A549 (cell line): ENCODE data around the gene TMEM163. TPM values are rescaled to one million over a fixed set of nuclear protein-coding genes. Genes with fewer than 3 reads are reported as not detected.

Source experiments
- ATAC-seq, 2 experiments: fragments of 200-7000 bp in 1 of 2; fragments of >200 bp in 1 of 2; cut with Nextera tagmentation in 1 of 2; cut with Tn5 transposase in 1 of 2; 3 replicates each; pipeline versions ENCODE4 v1.8.0 to v1.9.1; 2018 to 2020; ENCODE audit warnings: mild to moderate bottlenecking in 1 of 2, moderate library complexity in 1 of 2
- CTCF ChIA-PET: fragments of 300-600 bp; sonication (Branson Sonifier 250); formaldehyde crosslinking; extraction: SDS; loops from one replicate; lab custom pipeline; 2021; ENCODE audit warnings: antibody characterized with exemption, inconsistent platforms; lab: Yijun Ruan, JAX
- POLR2A ChIA-PET: fragments of 350-600 bp; formaldehyde crosslinking; extraction: SDS; loops from one replicate; lab custom pipeline; 2021; ENCODE audit warnings: antibody characterized with exemption, inconsistent platforms; lab: Yijun Ruan, JAX
- DNase-seq, 2 experiments: peaks; one replicate each; pipeline versions ENCODE4 v3.0.0 to v3.0.0-alpha.2; 2011 to 2016; ENCODE audit warnings: low read depth in 1 of 2, low spot score in 1 of 2
- FAIRE-seq: peaks from 2 replicates; lab custom pipeline; 2011; peaks lifted over from hg19 to GRCh38; lab: Jason Lieb, UNC
- H3K27ac ChIP-seq, 2 experiments: fragments of >200 bp; sonication (Bioruptor Twin); formaldehyde crosslinking; 3 replicates each; pipeline ENCODE4 v1.5.1; 2016 to 2017
- H3K4me1 ChIP-seq: fragments of >200 bp; sonication (Bioruptor Twin); formaldehyde crosslinking; 3 replicates; pipeline ENCODE4 v1.6.1; 2016
- H3K4me2 ChIP-seq: fragments of >200 bp; sonication (Bioruptor Twin); formaldehyde crosslinking; 3 replicates; pipeline ENCODE4 v1.6.1; 2016
- H3K4me3 ChIP-seq: fragments of >200 bp; sonication (Bioruptor Twin); formaldehyde crosslinking; 3 replicates; pipeline ENCODE4 v1.5.1; 2016
- H3K9me3 ChIP-seq: fragments of >200 bp; sonication (Bioruptor Twin); formaldehyde crosslinking; 3 replicates; pipeline ENCODE4 v1.6.1; 2016
- CBX8 ChIP-seq: fragments of 200-600 bp; sonication (generic); IDR thresholded peaks from 2 replicates; pipeline ENCODE4 v1.6.1; 2016
- CEBPB ChIP-seq, 2 experiments: fragments of >200 bp in 1 of 2; sonication (Bioruptor Twin) in 1 of 2; formaldehyde crosslinking in 1 of 2; IDR thresholded peaks; 2 replicates each; pipeline ENCODE4 v1.6.1; 2012 to 2016
- CHD4 ChIP-seq: fragments of 200-600 bp; sonication (generic); IDR thresholded peaks from 2 replicates; pipeline ENCODE4 v1.6.1; 2016; ENCODE audit warnings: antibody characterized with exemption, mild to moderate bottlenecking, borderline replicate concordance
- CTCF ChIP-seq: fragments of >200 bp; sonication (Bioruptor Twin); formaldehyde crosslinking; IDR thresholded peaks from 3 replicates; pipeline ENCODE4 v1.5.1; 2016
- EHMT2 ChIP-seq: fragments of 200-600 bp; sonication (generic); IDR thresholded peaks from 2 replicates; pipeline ENCODE4 v1.6.1; 2016; ENCODE audit warnings: antibody characterized with exemption, low read depth, mild to moderate bottlenecking, moderate library complexity
- ESRRA ChIP-seq: fragments of 150-350 bp; IDR thresholded peaks from 2 replicates; pipeline ENCODE4 v1.6.1; 2014; ENCODE audit warnings: mild to moderate bottlenecking, low read length, borderline replicate concordance
- FOSL2 ChIP-seq, 2 experiments: fragments of 450-650 bp in 1 of 2; fragments of >200 bp in 1 of 2; sonication (Bioruptor Twin) in 1 of 2; formaldehyde crosslinking; IDR thresholded peaks; 2 replicates each; pipeline versions ENCODE4 v1.5.0 to v1.6.1; 2016 to 2020; ENCODE audit warnings: mild to moderate bottlenecking in 1 of 2, moderate library complexity in 1 of 2
- FOXS1 ChIP-seq: fragments of 250-450 bp; sonication (Bioruptor Pico); IDR thresholded peaks from 2 replicates; pipeline ENCODE4 v1.5.0; 2020; ENCODE audit warnings: mild to moderate bottlenecking, moderate library complexity
- HDAC2 ChIP-seq: fragments of 200-600 bp; sonication (generic); IDR thresholded peaks from 2 replicates; pipeline ENCODE4 v1.6.1; 2016
- HES2 ChIP-seq: fragments of >200 bp; sonication (Bioruptor Twin); formaldehyde crosslinking; IDR thresholded peaks from 2 replicates; pipeline ENCODE4 v1.6.1; 2016
- HOXA7 ChIP-seq: fragments of 250-450 bp; sonication (Bioruptor Pico); IDR thresholded peaks from 2 replicates; pipeline ENCODE4 v1.5.0; 2020; ENCODE audit warnings: mild to moderate bottlenecking, moderate library complexity
- HOXB5 ChIP-seq: fragments of 250-450 bp; sonication (Bioruptor Pico); IDR thresholded peaks from 2 replicates; pipeline ENCODE4 v1.5.0; 2020; ENCODE audit warnings: mild to moderate bottlenecking, moderate library complexity
- JUN ChIP-seq, 2 experiments: fragments of >200 bp; sonication (Bioruptor Twin); formaldehyde crosslinking; IDR thresholded peaks; 2 replicates in 1 of 2; 3 replicates in 1 of 2; pipeline ENCODE4 v1.6.1; 2016 to 2017
- KDM1A ChIP-seq: fragments of 200-600 bp; sonication (generic); IDR thresholded peaks from 2 replicates; pipeline ENCODE4 v1.6.1; 2016; ENCODE audit warnings: low read depth, mild to moderate bottlenecking
- KDM5A ChIP-seq: fragments of 200-600 bp; sonication (generic); IDR thresholded peaks from 2 replicates; pipeline ENCODE4 v1.6.1; 2016; ENCODE audit warnings: antibody characterized with exemption, mild to moderate bottlenecking
- MAFK ChIP-seq: fragments of 450-650 bp; IDR thresholded peaks from 2 replicates; pipeline ENCODE4 v1.6.1; 2014; ENCODE audit not compliant: partially characterized antibody
- MAX ChIP-seq: IDR thresholded peaks from 2 replicates; pipeline ENCODE4 v1.6.1; 2012
- MAZ ChIP-seq: fragments of 150-350 bp; IDR thresholded peaks from 2 replicates; pipeline ENCODE4 v1.6.1; 2014; ENCODE audit warnings: antibody characterized with exemption, low read depth, low read length, borderline replicate concordance
- NFE2L2 ChIP-seq: fragments of 150-350 bp; conservative IDR thresholded peaks from 2 replicates; pipeline ENCODE4 v1.6.1; 2014; ENCODE audit warnings: low read length
- NR3C1 ChIP-seq: fragments of >200 bp; sonication (Bioruptor Twin); formaldehyde crosslinking; IDR thresholded peaks from 3 replicates; pipeline ENCODE4 v1.6.1; 2017
- PBX3 ChIP-seq: IDR thresholded peaks from 2 replicates; pipeline ENCODE4 v1.6.1; 2012
- POLR2A ChIP-seq: IDR thresholded peaks from 2 replicates; pipeline ENCODE4 v1.6.1; 2012; ENCODE audit warnings: mild to moderate bottlenecking, low read length
- RAD21 ChIP-seq, 2 experiments: fragments of >200 bp in 1 of 2; sonication (Bioruptor Twin) in 1 of 2; formaldehyde crosslinking in 1 of 2; IDR thresholded peaks in 1 of 2; conservative IDR thresholded peaks in 1 of 2; 2 replicates in 1 of 2; 3 replicates in 1 of 2; pipeline ENCODE4 v1.6.1; 2012 to 2018; ENCODE audit warnings: inconsistent platforms in 1 of 2
- RFX5 ChIP-seq: fragments of 450-650 bp; IDR thresholded peaks from 2 replicates; pipeline ENCODE4 v1.7.1; 2014; ENCODE audit warnings: antibody characterized with exemption, mild to moderate bottlenecking, moderate library complexity
- SMC3 ChIP-seq: fragments of >200 bp; sonication (Bioruptor Twin); formaldehyde crosslinking; IDR thresholded peaks from 3 replicates; pipeline ENCODE4 v1.6.1; 2018; ENCODE audit warnings: inconsistent platforms
- TFCP2L1 ChIP-seq: fragments of 250-450 bp; sonication (Bioruptor Pico); IDR thresholded peaks from 2 replicates; pipeline ENCODE4 v1.5.0; 2021; ENCODE audit warnings: mild to moderate bottlenecking
- ZSCAN20 ChIP-seq: fragments of 250-450 bp; sonication (Bioruptor Pico); IDR thresholded peaks from 2 replicates; pipeline ENCODE4 v1.8.0; 2022; ENCODE audit warnings: mild to moderate bottlenecking, moderate library complexity
- WGBS: methylation state at CpG from one replicate; pipeline ENCODE4 v1.1.6; 2017; ENCODE audit errors: missing lambda C conversion rate; 5-methylcytosine and 5-hydroxymethylcytosine counted together
- polyA plus RNA-seq, 4 experiments: library from polyadenylated mRNA; depleted of rRNA in 3 of 4; stranded (reverse); fragments of >200 nt; fragmentation: RNase III in 1 of 4; extraction: RNeasy Plus Mini Kit Qiagen cat#74134 plus additional on column Dnase treatment in 1 of 4; gene quantifications; 2 replicates in 3 of 4; 3 replicates in 1 of 4; pipeline ENCODE4 v1.2.3, GENCODE V29; 2011 to 2017
- TF ChIP-seq, protein P1 (sequence below): fragments of 200-600 bp; sonication (generic); IDR thresholded peaks from 2 replicates; pipeline ENCODE4 v1.6.1; 2016; ENCODE audit warnings: antibody characterized with exemption, mild to moderate bottlenecking, moderate library complexity

The TMEM163 gene
- polyA plus RNA-seq, 2 of the 4 experiments (the other 2 are of a cell fraction): not detected

DNA sequence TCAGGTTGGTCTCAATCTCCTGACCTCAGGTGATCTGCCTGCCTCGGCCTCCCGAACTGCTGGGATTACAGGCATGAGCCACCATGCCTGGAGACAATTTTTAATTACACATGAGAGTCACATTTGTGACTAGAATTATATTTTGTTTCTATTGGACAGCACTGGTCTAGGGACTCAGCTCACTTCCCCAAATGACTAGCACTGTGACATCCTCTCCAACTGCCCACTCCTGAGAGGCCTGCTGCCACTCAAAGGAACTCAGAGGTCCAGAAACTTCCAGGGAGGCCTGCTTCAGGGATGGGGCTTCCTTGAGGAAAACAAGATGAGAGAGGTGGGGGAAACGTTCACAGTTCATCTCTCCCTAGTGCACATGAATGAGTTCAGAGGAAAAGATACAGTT is 29.5 kb downstream of the TMEM163 start:
- Histone ChIP-seq H3K4me3 (no peak overlapping the region), H3K4me1 (no peaks in the 10 kb centered on the region), H3K27ac (no peak overlapping the region), H3K4me2 (no peak overlapping the region), H3K9me3 (no peaks in the 10 kb centered on the region)
- CTCF ChIA-PET: no interaction called here
- FAIRE-seq (no peak), ATAC-seq (no peak), DNase-seq (no peak)
- POLR2A ChIA-PET: no interaction called here
- WGBS: 14% methylated on average over 3 of the region's 3 CpGs
- TF ChIP-seq CTCF (no peak), TFCP2L1 (CRISPR knock-in tag) (no peak), RFX5 (no peak), CBX8 (no peak), MAFK (no peak), JUN (IDR thresholded peaks at IDR 0.05) (no peak), ZSCAN20 (CRISPR knock-in tag) (no peak), HOXA7 (CRISPR knock-in tag) (no peak), MAZ (no peak), NFE2L2 (no peak), CEBPB (IDR thresholded peaks at IDR 0.05) (no peak), PBX3 (no peak), KDM5A (no peak), POLR2A (no peak), HOXB5 (CRISPR knock-in tag) (no peak), FOXS1 (CRISPR knock-in tag) (no peak)
- TF ChIP-seq, protein P1, sequence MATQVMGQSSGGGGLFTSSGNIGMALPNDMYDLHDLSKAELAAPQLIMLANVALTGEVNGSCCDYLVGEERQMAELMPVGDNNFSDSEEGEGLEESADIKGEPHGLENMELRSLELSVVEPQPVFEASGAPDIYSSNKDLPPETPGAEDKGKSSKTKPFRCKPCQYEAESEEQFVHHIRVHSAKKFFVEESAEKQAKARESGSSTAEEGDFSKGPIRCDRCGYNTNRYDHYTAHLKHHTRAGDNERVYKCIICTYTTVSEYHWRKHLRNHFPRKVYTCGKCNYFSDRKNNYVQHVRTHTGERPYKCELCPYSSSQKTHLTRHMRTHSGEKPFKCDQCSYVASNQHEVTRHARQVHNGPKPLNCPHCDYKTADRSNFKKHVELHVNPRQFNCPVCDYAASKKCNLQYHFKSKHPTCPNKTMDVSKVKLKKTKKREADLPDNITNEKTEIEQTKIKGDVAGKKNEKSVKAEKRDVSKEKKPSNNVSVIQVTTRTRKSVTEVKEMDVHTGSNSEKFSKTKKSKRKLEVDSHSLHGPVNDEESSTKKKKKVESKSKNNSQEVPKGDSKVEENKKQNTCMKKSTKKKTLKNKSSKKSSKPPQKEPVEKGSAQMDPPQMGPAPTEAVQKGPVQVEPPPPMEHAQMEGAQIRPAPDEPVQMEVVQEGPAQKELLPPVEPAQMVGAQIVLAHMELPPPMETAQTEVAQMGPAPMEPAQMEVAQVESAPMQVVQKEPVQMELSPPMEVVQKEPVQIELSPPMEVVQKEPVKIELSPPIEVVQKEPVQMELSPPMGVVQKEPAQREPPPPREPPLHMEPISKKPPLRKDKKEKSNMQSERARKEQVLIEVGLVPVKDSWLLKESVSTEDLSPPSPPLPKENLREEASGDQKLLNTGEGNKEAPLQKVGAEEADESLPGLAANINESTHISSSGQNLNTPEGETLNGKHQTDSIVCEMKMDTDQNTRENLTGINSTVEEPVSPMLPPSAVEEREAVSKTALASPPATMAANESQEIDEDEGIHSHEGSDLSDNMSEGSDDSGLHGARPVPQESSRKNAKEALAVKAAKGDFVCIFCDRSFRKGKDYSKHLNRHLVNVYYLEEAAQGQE: no peak

DNA sequence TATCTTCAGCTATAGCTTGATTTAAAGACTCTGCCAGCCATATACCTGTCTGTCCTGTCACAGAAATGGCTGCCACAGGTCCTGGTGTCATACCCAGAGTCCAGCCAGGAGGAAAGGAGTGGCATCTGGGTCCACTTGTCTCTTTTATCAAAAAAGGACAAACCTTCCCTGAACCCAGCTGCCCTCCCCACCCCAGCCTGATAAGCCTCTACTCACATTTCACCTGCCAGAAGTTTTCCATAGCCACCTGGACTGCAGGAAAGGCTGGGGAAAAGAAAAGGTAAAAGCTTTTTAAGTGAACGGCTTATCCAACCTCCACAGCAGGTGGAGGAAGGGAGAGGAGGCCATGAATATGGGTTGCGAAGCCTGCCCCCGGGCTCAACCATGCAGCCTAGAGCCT is 32.8 kb downstream of the TMEM163 start:
- Histone ChIP-seq H3K9me3 (no peaks in the 10 kb centered on the region), H3K4me2 (no peak overlapping the region), H3K4me1 (0 out of 3 replicates have a peak, but pooled peaks cover 3% of the 10 kb centered on the region), H3K4me3 (no peak overlapping the region), H3K27ac (no peak overlapping the region)
- POLR2A ChIA-PET: no interaction called here
- ATAC-seq: no peak
- no peak for DNase-seq
- no peak for FAIRE-seq
- CTCF ChIA-PET: no interaction called here
- WGBS: 55% methylated on average over 3 of the region's 3 CpGs
- TF ChIP-seq HDAC2 (no peak), HES2 (no peak), SMC3 (no peak), CHD4 (no peak), MAX (no peak), HOXB5 (CRISPR knock-in tag) (no peak), FOSL2 (IDR thresholded peaks at IDR 0.05) (no peak), FOSL2 (CRISPR knock-in tag; IDR thresholded peaks at IDR 0.05) (no peak), RAD21 (conservative IDR thresholded peaks at IDR 0.05 in 1 of 2, IDR thresholded peaks at IDR 0.05 in 1 of 2) (no peak), NR3C1 (no peak), KDM1A (no peak), ESRRA (no peak), EHMT2 (no peak)
- TF ChIP-seq, protein P1: no peak
